Activated CD8-positive, alpha-beta T cell treated with anti-CD3 and anti-CD28 coated beads for 36 hours (primary cell): ENCODE results near the gene POLR3GL. TPM values are rescaled to one million over a fixed set of nuclear protein-coding genes. Genes with fewer than 3 reads are reported as not detected.
A peak's percentile ranks its signal among the peaks of the same experiment; 100 is the strongest.

Experiments
- ATAC-seq: fragments of 200-7000 bp; cut with Tn5 transposase; one replicate; pipeline ENCODE4 v1.10.0; 2021; ENCODE audit warnings: mild to moderate bottlenecking, moderate library complexity
- CTCF ChIA-PET: fragments of 350-600 bp; sonication (Branson Sonifier 250); formaldehyde crosslinking; loops from one replicate; lab custom pipeline; 2021; ENCODE audit warnings: antibody characterized with exemption; lab: Charles Lee
- POLR2A ChIA-PET: fragments of 350-600 bp; sonication (Branson Sonifier 250); formaldehyde crosslinking; loops from one replicate; lab custom pipeline; 2021; ENCODE audit warnings: antibody characterized with exemption; lab: Charles Lee
- DNase-seq: peaks from one replicate; pipeline ENCODE4 v3.0.0-alpha.2; 2020
- H3K27ac Mint-ChIP-seq: one replicate; pipeline ENCODE4 v1.8.0; 2021; ENCODE audit warnings: mild to moderate bottlenecking, mixed read lengths
- H3K27me3 Mint-ChIP-seq: one replicate; pipeline ENCODE4 v1.8.0; 2021; ENCODE audit warnings: mixed read lengths
- H3K36me3 Mint-ChIP-seq: one replicate; pipeline ENCODE4 v1.8.0; 2021; ENCODE audit warnings: low read depth, mixed read lengths
- H3K4me1 Mint-ChIP-seq: one replicate; pipeline ENCODE4 v1.8.0; 2021; ENCODE audit warnings: low read depth, mixed read lengths
- H3K4me3 Mint-ChIP-seq: one replicate; pipeline ENCODE4 v1.8.0; 2021; ENCODE audit warnings: mild to moderate bottlenecking, moderate library complexity, mixed read lengths
- H3K9me3 Mint-ChIP-seq: one replicate; pipeline ENCODE4 v1.8.0; 2021; ENCODE audit warnings: mixed read lengths
- intact Hi-C: fragments of 100-400 bp; cut with micrococcal nuclease; formaldehyde crosslinking; loops from one replicate; pipeline ENCODE4 v1.10.0; 2022
- total RNA-seq, 2 experiments: library from RNA; stranded (reverse); gene quantifications; one replicate each; pipeline ENCODE4 v1.2.3, GENCODE V29; 2021
- TF ChIP-seq, protein P1 (sequence below): fragments of 200-600 bp; IDR thresholded peaks from one replicate; pipeline ENCODE4 v1.8.0; 2022; ENCODE audit warnings: antibody characterized with exemption, mild to moderate bottlenecking

The POLR3GL gene
- total RNA-seq, 2 experiments from 2014 or later: 22.3 to 23.3 TPM

DNA sequence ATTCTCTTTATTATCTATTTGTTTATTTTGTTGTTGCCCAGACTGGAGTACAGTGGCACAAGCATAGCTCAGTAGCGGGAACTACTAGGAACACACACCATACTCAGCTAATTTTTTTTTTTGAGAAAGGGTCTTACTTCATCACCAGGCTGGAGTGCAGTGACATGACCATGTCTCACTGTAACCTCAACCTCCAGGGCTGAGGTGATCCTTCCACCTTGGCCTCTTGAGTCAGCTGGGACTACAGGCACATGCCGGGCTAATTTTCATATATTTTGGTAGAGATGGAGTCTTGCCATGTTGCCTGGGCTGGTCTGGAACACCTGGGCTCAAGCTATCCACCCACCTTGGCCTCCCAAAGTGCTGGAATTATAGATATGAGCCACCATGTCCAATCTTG lies 37.2 kb downstream of the POLR3GL start:
- TF ChIP-seq, protein P1, sequence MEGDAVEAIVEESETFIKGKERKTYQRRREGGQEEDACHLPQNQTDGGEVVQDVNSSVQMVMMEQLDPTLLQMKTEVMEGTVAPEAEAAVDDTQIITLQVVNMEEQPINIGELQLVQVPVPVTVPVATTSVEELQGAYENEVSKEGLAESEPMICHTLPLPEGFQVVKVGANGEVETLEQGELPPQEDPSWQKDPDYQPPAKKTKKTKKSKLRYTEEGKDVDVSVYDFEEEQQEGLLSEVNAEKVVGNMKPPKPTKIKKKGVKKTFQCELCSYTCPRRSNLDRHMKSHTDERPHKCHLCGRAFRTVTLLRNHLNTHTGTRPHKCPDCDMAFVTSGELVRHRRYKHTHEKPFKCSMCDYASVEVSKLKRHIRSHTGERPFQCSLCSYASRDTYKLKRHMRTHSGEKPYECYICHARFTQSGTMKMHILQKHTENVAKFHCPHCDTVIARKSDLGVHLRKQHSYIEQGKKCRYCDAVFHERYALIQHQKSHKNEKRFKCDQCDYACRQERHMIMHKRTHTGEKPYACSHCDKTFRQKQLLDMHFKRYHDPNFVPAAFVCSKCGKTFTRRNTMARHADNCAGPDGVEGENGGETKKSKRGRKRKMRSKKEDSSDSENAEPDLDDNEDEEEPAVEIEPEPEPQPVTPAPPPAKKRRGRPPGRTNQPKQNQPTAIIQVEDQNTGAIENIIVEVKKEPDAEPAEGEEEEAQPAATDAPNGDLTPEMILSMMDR: no peak
- Mint-ChIP-seq H3K27me3 (no peaks in the 10 kb centered on the region), H3K9me3 (no peaks in the 10 kb centered on the region), H3K4me1 (peaks cover 71% of the 10 kb centered on the region), H3K36me3 (no peaks in the 10 kb centered on the region), H3K4me3 (no peak overlapping the region), H3K27ac (peak overlapping the region; percentile 75)
- ChIA-PET POLR2A (interaction anchor here (0.7 to 3.1 kb wide), 6 partner anchors 8 to 74 kb away, joined by 3 to 25 read pairs (median 8); partner anchors contain the start of gene RBM8A), CTCF (interaction anchor here (2.1 to 11.9 kb wide), 2 partner anchors 9 to 23 kb away, joined by 8 to 247 read pairs; no protein-coding TSS in a partner anchor)
- DNase-seq (no peak), ATAC-seq (no peak)
- intact Hi-C loops: no loop called here

DNA sequence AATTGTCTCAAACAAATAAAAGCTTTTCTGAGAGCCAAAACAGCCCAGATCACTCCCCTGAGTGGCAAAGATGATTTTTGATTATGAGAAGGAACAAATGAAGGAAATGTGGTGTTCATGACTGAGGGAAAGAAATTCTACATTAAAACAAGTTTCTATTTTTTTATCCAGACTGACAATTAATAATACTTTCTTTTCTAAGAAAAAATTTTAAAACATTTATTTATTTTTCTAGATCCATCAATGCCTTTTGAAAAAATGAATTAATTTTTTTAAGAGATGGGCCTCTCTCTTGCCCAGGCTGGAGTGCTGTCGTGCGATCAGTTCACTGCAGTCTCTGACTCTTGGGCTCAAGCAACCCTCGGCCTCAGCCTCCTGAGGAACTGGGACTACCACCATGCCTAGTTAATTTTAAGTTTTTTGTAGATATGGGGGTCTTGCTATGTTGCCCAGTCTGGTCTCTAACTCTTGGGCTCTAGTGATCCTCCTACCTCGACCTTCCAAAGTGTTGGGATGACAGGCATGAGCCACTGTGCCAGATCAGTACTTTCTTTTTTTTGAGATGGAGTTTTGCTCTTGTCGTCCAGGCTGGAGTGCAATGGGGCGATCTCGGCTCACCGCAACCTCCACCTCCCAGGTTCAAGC lies 43.1 kb downstream of the POLR3GL start:
- peaks cover 41% of the 10 kb centered on the region for H3K4me1 Mint-ChIP-seq
- ATAC-seq (no peak), DNase-seq (no peak)
- TF ChIP-seq, protein P1: no peak
- no peaks in the 10 kb centered on the region for H3K36me3 Mint-ChIP-seq
- H3K27me3 Mint-ChIP-seq: no peaks in the 10 kb centered on the region
- H3K4me3 Mint-ChIP-seq: peak overlapping the region; percentile 50
- CTCF ChIA-PET: interaction anchor here (0.6 to 11.9 kb wide), 24 partner anchors 9 to 161 kb away, joined by 3 to 247 read pairs (median 5); partner anchors contain the start of genes ANKRD34A, LIX1L, NUDT17 and PIAS3
- POLR2A ChIA-PET: interaction anchor here (0.6 to 4.4 kb wide), 15 partner anchors 11 to 182 kb away, joined by 3 to 54 read pairs (median 4); partner anchors contain the start of genes ANKRD34A, NUDT17, POLR3GL and RBM8A
- intact Hi-C loops: loop anchor here (1.0 to 5.0 kb wide), 2 partner anchors 30 to 95 kb away; partner anchors contain the start of gene ITGA10
- peak overlapping the region; percentile 87 for H3K27ac Mint-ChIP-seq
- H3K9me3 Mint-ChIP-seq: no peaks in the 10 kb centered on the region

DNA sequence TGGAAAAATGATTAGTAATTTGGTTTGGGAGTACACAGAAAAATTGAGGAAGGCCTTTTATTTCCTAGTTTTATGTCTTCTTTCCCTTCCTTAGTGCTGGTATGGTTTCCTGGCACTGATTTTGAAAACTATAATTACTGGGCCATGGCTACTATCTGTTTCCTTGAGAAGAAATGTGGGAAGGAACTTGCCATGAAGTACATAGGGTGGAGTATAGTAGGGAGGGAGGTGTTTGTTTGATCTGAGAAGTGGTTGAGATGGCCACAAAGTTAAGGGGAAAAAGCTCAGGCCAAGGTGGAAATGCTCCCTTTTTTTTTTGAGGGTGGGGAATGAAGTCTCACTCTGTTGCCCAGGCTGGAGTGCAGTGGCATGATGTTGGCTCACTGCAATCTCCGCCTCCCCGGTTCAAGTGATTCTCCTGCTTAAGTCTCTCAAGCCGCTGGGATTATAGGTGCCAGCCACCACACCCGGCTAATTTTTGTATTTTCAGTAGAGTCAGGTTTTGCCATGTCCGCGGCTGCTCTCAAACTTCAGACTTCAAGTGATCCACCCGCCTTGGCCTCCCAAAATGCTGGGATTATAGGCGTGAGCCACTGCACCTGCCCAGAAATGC lies 45.7 kb downstream of the POLR3GL start:
- H3K9me3 Mint-ChIP-seq: no peaks in the 10 kb centered on the region
- H3K4me1 Mint-ChIP-seq: peaks cover 28% of the 10 kb centered on the region
- no peaks in the 10 kb centered on the region for H3K36me3 Mint-ChIP-seq
- H3K4me3 Mint-ChIP-seq: no peak overlapping the region
- intact Hi-C loops: loop anchor here (5.0 kb wide), 1 partner anchor 163 kb away; the partner anchor contains the start of gene NUDT17
- no peak for DNase-seq
- TF ChIP-seq, protein P1: no peak
- H3K27me3 Mint-ChIP-seq: no peaks in the 10 kb centered on the region
- POLR2A ChIA-PET: interaction anchor here (0.7 to 2.1 kb wide), 5 partner anchors 14 to 83 kb away, joined by 3 to 9 read pairs (median 3); partner anchors contain the start of genes LIX1L, RBM8A and TXNIP
- ATAC-seq: no peak
- CTCF ChIA-PET: interaction anchor here (1.2 to 11.9 kb wide), 4 partner anchors 22 to 164 kb away, joined by 5 to 247 read pairs (median 37); partner anchors contain the start of gene NUDT17
- H3K27ac Mint-ChIP-seq: no peak overlapping the region

DNA sequence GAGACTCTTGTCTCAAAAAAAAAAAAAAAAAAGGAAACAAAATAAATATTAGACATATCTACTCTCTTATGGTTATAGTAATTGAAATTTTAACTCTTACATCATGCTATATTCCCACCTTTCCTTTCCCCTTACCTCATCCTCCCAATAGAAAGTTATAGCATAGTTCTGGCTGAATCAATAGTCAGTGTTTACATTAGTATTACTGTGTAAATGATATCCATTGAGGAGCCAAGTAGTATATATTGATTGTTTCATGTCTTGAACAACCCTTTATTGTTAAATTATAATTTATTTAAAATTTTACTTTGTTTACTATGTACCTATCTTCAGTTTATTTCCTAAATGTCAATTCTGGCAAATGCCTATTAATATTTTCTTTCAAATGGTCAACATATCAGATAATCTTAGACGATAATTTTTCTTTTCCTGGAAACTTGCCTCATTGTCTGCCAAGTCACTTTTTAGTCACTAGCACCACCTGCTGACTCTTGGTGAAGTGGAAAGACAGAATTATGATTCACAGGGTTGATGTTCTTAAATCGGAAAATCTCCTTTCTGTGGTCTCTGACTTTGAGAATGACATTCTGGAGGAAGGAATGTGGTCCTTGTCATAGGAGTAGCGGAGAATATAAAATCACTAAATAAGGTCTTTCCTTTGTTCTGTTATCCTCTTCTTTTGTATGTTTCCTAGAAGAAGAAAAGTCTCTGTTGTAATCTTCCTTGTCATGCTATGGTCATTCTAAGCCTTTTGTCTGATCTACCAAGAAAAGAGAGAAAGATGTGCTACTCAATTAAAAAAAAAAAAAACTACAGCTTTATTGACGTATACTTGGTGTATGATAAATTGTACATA lies 48.4 kb downstream of the POLR3GL start:
- POLR2A ChIA-PET: interaction anchor here (0.6 to 1.9 kb wide), 5 partner anchors 9 to 188 kb away, joined by 3 to 5 read pairs (median 3); partner anchors contain the start of genes ANKRD34A, NUDT17 and POLR3GL
- ATAC-seq: peak; percentile 69
- Mint-ChIP-seq H3K9me3 (no peaks in the 10 kb centered on the region), H3K36me3 (no peaks in the 10 kb centered on the region), H3K4me3 (no peak overlapping the region), H3K27me3 (peaks cover 6% of the 10 kb centered on the region), H3K4me1 (peaks cover 8% of the 10 kb centered on the region), H3K27ac (no peak overlapping the region)
- CTCF ChIA-PET: interaction anchor here (0.7 to 11.9 kb wide), 9 partner anchors 19 to 166 kb away, joined by 3 to 247 read pairs (median 6); partner anchors contain the start of genes NUDT17 and PIAS3
- TF ChIP-seq, protein P1: peak; percentile 88
- DNase-seq: peak; percentile 76
- intact Hi-C loops: loop anchor here (5.0 kb wide), 1 partner anchor 166 kb away; the partner anchor contains the start of gene NUDT17
